ENCODE results near the gene CBLC. TPM values are rescaled to one million over a fixed set of nuclear protein-coding genes. Genes with fewer than 3 reads are reported as not detected.

Gene CBLC
- total and polyA plus RNA-seq, 10 of the 15 experiments (the other 5 are each of a cell fraction or from before 2014, with no cell fraction given): not detected

DNA sequence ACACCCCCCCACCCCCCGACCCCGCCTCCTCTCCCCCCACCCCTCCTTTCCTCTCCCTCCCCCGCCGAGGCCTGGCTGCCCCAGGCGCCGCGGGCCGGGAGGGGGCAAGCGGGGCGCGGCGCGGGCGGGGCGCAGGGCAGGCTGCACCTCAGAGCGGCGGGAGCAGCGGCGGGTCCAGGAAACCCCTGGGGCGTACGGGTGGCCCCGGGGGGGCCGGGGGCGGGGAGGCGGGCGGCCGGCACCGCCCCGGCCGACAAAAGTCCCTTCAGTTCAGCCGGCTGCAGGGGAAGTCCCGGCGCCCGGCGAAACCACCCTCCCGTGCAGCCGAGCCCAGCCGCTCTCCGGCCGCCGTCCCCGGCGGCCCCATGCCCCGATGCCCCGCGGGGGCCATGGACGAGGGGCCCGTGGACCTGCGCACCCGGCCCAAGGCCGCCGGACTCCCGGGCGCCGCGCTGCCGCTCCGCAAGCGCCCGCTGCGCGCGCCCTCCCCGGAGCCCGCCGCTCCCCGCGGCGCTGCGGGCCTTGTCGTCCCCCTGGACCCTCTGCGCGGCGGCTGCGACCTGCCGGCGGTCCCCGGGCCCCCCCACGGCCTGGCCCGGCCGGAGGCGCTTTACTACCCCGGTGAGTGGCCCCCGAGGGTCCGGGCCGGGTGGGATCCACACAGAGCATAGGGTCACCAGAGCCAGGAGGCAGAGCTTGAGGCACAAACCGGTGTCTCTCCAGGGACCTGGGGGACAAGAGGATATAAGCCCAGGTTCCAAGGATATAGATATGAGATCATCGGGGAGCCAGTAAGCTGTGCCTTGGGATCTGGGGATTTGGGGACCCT lies 29.1 kb upstream of the CBLC start, which contains the start of gene BCL3 (continued):
- TF ChIP-seq, protein P1, sequence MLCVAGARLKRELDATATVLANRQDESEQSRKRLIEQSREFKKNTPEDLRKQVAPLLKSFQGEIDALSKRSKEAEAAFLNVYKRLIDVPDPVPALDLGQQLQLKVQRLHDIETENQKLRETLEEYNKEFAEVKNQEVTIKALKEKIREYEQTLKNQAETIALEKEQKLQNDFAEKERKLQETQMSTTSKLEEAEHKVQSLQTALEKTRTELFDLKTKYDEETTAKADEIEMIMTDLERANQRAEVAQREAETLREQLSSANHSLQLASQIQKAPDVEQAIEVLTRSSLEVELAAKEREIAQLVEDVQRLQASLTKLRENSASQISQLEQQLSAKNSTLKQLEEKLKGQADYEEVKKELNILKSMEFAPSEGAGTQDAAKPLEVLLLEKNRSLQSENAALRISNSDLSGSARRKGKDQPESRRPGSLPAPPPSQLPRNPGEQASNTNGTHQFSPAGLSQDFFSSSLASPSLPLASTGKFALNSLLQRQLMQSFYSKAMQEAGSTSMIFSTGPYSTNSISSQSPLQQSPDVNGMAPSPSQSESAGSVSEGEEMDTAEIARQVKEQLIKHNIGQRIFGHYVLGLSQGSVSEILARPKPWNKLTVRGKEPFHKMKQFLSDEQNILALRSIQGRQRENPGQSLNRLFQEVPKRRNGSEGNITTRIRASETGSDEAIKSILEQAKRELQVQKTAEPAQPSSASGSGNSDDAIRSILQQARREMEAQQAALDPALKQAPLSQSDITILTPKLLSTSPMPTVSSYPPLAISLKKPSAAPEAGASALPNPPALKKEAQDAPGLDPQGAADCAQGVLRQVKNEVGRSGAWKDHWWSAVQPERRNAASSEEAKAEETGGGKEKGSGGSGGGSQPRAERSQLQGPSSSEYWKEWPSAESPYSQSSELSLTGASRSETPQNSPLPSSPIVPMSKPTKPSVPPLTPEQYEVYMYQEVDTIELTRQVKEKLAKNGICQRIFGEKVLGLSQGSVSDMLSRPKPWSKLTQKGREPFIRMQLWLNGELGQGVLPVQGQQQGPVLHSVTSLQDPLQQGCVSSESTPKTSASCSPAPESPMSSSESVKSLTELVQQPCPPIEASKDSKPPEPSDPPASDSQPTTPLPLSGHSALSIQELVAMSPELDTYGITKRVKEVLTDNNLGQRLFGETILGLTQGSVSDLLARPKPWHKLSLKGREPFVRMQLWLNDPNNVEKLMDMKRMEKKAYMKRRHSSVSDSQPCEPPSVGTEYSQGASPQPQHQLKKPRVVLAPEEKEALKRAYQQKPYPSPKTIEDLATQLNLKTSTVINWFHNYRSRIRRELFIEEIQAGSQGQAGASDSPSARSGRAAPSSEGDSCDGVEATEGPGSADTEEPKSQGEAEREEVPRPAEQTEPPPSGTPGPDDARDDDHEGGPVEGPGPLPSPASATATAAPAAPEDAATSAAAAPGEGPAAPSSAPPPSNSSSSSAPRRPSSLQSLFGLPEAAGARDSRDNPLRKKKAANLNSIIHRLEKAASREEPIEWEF (IDR thresholded peaks at IDR 0.05; ENCODE audit: insufficient replicate concordance, low read depth, low read length): no peak
- TF ChIP-seq KDM1A (IDR thresholded peaks at IDR 0.05; ENCODE audit: borderline replicate concordance): no peak
- TF ChIP-seq RAD21 (IDR thresholded peaks at IDR 0.05; ENCODE audit: insufficient read depth, low read depth, low read length): 0 out of 2 replicates have a peak, but pooled peaks have one; percentile 3
- peak in 1 of 2 experiments; percentile 12; a peak in 1 of 4 replicates for TF ChIP-seq EP300 (IDR thresholded peaks at IDR 0.05; ENCODE audit: borderline replicate concordance in 1 of 2, control insufficient read depth in 1 of 2, low read depth in 2 of 2, low read length in 2 of 2)
- TF ChIP-seq LARP7 (IDR thresholded peaks at IDR 0.05): peak; percentile 88
- TF ChIP-seq, protein P2, sequence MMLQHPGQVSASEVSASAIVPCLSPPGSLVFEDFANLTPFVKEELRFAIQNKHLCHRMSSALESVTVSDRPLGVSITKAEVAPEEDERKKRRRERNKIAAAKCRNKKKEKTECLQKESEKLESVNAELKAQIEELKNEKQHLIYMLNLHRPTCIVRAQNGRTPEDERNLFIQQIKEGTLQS (IDR thresholded peaks at IDR 0.05; ENCODE audit: borderline replicate concordance, extremely low read depth, low read depth, low read length): no peak
- TF ChIP-seq GATAD2B (conservative IDR thresholded peaks at IDR 0.05; ENCODE audit: low read depth): peak; percentile 87
- TF ChIP-seq, protein P3, sequence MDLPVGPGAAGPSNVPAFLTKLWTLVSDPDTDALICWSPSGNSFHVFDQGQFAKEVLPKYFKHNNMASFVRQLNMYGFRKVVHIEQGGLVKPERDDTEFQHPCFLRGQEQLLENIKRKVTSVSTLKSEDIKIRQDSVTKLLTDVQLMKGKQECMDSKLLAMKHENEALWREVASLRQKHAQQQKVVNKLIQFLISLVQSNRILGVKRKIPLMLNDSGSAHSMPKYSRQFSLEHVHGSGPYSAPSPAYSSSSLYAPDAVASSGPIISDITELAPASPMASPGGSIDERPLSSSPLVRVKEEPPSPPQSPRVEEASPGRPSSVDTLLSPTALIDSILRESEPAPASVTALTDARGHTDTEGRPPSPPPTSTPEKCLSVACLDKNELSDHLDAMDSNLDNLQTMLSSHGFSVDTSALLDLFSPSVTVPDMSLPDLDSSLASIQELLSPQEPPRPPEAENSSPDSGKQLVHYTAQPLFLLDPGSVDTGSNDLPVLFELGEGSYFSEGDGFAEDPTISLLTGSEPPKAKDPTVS (IDR thresholded peaks at IDR 0.05; ENCODE audit: low read depth, low read length): no peak
- TF ChIP-seq CBFB (IDR thresholded peaks at IDR 0.05; ENCODE audit: low read depth): no peak
- TF ChIP-seq TAF1 (IDR thresholded peaks at IDR 0.05; ENCODE audit: borderline replicate concordance, low read depth, low read length): peak; percentile 63; the same call in 1 of the 2 replicates
- no peak for TF ChIP-seq CREM (IDR thresholded peaks at IDR 0.05; ENCODE audit: low read depth)
- no peak for TF ChIP-seq ZBTB4 (CRISPR knock-in tag; IDR thresholded peaks at IDR 0.05)
- TF ChIP-seq ZNF687 (IDR thresholded peaks at IDR 0.05): 0 out of 2 replicates have a peak, but pooled peaks have one; percentile 49

Measured in GM12878 (cell line).